ENCODE measurements around the gene CTNNA3.

Gene CTNNA3

GRCh38 chr10:65940816-65941662 lies 1755.0 kb downstream of the CTNNA3 start:
- ChIA-PET POLR2A (no interaction called here), CTCF (no interaction called here)
- no peaks in the 10 kb centered on the region for H3K9me3 ChIP-seq (ENCODE audit: control insufficient read depth, insufficient read depth, low read depth, low read length)
- no peak overlapping the region for H3K4me3 ChIP-seq (ENCODE audit: low read depth, low read length)
- TF ChIP-seq ZNF175 (tag by site-specific recombination; IDR thresholded peaks at IDR 0.05): no peak
- TF ChIP-seq KLF1 (tag by site-specific recombination; IDR thresholded peaks at IDR 0.05): no peak
- no peak for TF ChIP-seq ZNF571 (tag by site-specific recombination; IDR thresholded peaks at IDR 0.05)
- no peak for TF ChIP-seq ZNF670 (tag by site-specific recombination; IDR thresholded peaks at IDR 0.05; ENCODE audit: low read depth)
- H3K4me1 ChIP-seq (ENCODE audit: control insufficient read depth, insufficient read depth, low read length): no peaks in the 10 kb centered on the region
- no peaks in the 10 kb centered on the region for H3K36me3 ChIP-seq (ENCODE audit: control insufficient read depth in 2 of 2, insufficient read depth in 1 of 2, low read length in 2 of 2)
- H3K27ac ChIP-seq (ENCODE audit: extremely low read depth, low read depth, low read length): no peak overlapping the region

DNA sequence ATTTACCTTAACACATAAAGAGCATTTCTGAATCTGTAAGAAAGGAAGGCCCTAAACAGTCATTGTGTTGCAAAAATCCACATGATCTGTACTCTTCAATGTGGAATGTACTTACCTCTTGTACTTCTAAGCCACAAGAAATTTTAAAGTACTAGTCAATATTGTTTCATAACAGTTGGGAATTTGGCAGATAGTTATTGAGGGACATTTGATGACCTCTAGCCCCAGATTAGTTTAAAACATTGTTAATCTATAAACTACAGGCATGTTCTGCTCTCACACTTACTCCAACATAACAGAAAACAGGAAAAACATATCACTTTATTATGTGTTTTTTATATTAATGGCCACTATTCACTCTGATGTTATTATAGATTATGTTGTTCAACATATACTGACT lies 1755.9 kb downstream of the CTNNA3 start:
- ChIA-PET CTCF (no interaction called here), POLR2A (no interaction called here)
- no peak for TF ChIP-seq ZNF549 (tag by site-specific recombination; IDR thresholded peaks at IDR 0.05)
- no peak for TF ChIP-seq HOXD13 (CRISPR knock-in tag; IDR thresholded peaks at IDR 0.05; ENCODE audit: borderline replicate concordance)
- no peak for TF ChIP-seq ZNF776 (tag by site-specific recombination; IDR thresholded peaks at IDR 0.05; ENCODE audit: borderline replicate concordance)
- no peak for TF ChIP-seq ZNF132 (tag by site-specific recombination; IDR thresholded peaks at IDR 0.05; ENCODE audit: borderline replicate concordance)
- no peak for TF ChIP-seq ZFP3 (tag by site-specific recombination; IDR thresholded peaks at IDR 0.05; ENCODE audit: low read depth)
- no peak for TF ChIP-seq ZNF692 (tag by site-specific recombination; IDR thresholded peaks at IDR 0.05)
- TF ChIP-seq ZNF280C (tag by site-specific recombination; IDR thresholded peaks at IDR 0.05): no peak
- no peak for TF ChIP-seq ZEB2 (tag by site-specific recombination; IDR thresholded peaks at IDR 0.05)
- TF ChIP-seq ZNF677 (tag by site-specific recombination; IDR thresholded peaks at IDR 0.05): no peak
- no peak for TF ChIP-seq ZNF362 (tag by site-specific recombination; IDR thresholded peaks at IDR 0.05)
- no peak for TF ChIP-seq ZNF394 (tag by site-specific recombination; IDR thresholded peaks at IDR 0.05; ENCODE audit: borderline replicate concordance)
- no peak overlapping the region for H3K4me3 ChIP-seq (ENCODE audit: low read depth, low read length)
- H3K36me3 ChIP-seq (ENCODE audit: control insufficient read depth in 2 of 2, insufficient read depth in 1 of 2, low read length in 2 of 2): no peaks in the 10 kb centered on the region
- no peaks in the 10 kb centered on the region for H3K4me1 ChIP-seq (ENCODE audit: control insufficient read depth, insufficient read depth, low read length)
- H3K9me3 ChIP-seq (ENCODE audit: control insufficient read depth, insufficient read depth, low read depth, low read length): no peaks in the 10 kb centered on the region
- H3K27ac ChIP-seq (ENCODE audit: extremely low read depth, low read depth, low read length): no peak overlapping the region

DNA sequence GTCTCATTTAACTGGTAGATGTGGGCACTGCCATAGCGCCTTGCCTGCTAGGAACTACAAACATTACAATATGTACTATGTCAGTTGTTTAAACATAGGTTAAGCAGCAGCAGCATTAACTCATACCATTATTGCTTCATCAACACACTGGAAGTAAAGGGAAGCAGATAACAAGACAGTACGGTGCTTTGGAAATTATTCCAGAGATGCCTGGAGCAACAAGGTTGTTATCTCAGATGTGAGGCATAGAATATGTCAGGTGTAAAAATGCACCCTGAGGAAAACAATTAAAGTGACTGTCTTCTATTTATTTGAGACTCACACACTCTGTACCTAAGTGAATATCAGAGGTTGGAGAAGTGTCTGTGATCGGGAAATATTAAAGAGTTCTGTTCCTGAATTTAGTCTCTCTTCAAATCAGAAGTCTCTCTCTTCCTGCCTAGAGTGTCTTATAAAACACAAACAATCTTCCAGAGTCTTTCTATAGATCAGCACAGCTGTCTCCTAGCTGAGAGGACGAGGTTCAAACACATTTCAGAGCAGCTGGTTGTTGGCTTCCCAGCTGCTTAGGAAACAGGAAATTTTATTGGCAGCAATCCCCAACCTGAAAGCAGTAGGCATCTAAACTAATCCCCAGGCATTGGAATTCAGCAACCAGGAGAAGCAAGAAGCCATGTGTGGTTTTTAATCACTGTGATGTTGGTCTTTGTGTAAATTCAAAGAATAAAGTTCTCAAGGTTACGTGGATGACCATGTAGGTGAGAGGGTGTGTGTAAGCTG lies 1764.5 kb downstream of the CTNNA3 start:
- ChIA-PET CTCF (no interaction called here), POLR2A (no interaction called here)
- H3K4me3 ChIP-seq (ENCODE audit: low read depth, low read length): no peak overlapping the region
- no peaks in the 10 kb centered on the region for H3K4me1 ChIP-seq (ENCODE audit: control insufficient read depth, insufficient read depth, low read length)
- H3K27ac ChIP-seq (ENCODE audit: extremely low read depth, low read depth, low read length): no peak overlapping the region
- no peaks in the 10 kb centered on the region for H3K36me3 ChIP-seq (ENCODE audit: control insufficient read depth in 2 of 2, insufficient read depth in 1 of 2, low read length in 2 of 2)
- no peaks in the 10 kb centered on the region for H3K9me3 ChIP-seq (ENCODE audit: control insufficient read depth, insufficient read depth, low read depth, low read length)
- TF ChIP-seq ZBTB6 (tag by site-specific recombination; IDR thresholded peaks at IDR 0.05) (no peak), ZFP41 (tag by site-specific recombination; IDR thresholded peaks at IDR 0.05; ENCODE audit: borderline replicate concordance) (no peak), ZNF549 (tag by site-specific recombination; IDR thresholded peaks at IDR 0.05) (no peak), GFI1B (tag by site-specific recombination; IDR thresholded peaks at IDR 0.05) (no peak), ZNF362 (tag by site-specific recombination; IDR thresholded peaks at IDR 0.05) (no peak), PBX3 (CRISPR knock-in tag; IDR thresholded peaks at IDR 0.05) (no peak), SP7 (tag by site-specific recombination; IDR thresholded peaks at IDR 0.05) (no peak), ZFP69B (tag by site-specific recombination; IDR thresholded peaks at IDR 0.05) (no peak)
